ENCODE data around the gene NDUFA3.

Gene NDUFA3

DNA sequence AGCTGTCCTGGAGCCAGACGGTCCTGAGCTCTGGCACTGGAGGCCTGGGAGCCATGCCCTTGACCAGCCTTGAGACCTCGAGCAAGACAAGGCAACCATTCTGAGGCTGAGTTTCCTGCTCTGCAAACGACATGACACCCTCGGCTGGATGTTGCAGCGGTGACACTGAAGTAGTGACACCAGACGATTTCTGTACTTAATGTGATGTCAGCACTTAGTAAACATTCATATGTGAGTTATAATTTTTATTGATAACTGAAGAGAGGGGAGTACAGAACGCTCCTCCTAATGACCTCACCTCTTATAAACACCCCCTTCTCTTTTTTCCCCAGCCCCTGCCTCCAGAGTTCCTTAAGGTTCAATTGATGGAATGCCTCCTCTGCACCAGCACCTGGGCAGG lies 5.8 kb downstream of the NDUFA3 start:
- DNase-seq: no peak

DNA sequence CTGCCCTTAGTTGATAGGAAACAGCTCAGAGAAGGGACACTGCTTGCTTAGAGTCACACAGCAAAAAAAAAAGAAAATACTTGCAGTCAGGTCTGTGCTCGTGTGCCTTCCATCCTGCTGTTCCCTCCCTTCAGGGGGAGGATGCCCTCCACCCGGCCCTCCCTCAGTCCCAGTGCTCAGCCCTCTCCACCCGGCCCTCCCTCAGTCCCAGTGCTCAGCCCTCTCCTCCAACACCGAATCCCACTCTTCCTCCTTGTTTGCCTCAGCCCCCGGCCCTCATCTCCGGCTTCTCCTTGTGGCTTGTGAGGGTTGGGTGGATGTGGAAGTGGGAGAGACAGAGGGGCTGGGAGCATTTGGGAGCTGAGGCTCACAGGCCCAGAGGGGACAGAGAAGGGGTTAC lies 7.0 kb downstream of the NDUFA3 start:
- DNase-seq: no peak

DNA sequence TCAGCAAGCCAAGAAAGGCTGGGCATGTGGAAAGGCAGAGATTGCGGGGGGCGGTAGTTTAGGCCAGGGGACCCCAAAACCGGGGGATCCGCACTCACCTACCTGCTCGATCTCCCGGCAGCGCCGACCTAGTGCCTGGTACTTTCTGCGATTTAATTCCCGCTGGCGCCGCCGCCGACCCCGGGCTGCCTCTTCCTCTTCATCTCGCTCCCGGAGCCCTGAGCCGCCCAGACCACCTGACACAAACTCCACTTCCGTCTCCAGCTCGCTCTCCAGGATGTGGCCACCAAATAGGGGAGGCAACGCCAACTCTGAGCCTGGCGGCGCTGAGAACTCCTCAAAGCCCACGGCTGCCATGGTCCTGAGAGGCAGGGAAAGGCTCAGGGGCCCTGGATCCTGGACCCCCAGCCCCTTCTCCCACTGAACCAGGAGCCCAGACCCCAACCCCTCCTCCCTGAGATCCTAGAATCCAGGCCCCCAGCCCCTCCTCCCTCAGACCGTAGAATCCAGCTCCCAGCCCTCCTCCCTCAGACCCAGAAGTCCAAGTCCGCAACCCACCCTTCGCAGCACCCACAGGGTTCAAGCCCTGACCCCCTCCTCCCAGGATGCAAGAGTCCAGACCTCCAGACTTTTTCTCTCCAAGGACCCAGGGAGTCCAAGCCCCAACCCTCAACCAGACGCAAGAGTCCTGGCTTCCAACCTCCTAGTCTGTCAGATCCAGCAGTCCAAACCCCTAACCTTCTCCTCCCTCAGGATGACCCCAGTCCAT lies 11.9 kb downstream of the NDUFA3 start:
- peak; percentile 74 for DNase-seq

DNA sequence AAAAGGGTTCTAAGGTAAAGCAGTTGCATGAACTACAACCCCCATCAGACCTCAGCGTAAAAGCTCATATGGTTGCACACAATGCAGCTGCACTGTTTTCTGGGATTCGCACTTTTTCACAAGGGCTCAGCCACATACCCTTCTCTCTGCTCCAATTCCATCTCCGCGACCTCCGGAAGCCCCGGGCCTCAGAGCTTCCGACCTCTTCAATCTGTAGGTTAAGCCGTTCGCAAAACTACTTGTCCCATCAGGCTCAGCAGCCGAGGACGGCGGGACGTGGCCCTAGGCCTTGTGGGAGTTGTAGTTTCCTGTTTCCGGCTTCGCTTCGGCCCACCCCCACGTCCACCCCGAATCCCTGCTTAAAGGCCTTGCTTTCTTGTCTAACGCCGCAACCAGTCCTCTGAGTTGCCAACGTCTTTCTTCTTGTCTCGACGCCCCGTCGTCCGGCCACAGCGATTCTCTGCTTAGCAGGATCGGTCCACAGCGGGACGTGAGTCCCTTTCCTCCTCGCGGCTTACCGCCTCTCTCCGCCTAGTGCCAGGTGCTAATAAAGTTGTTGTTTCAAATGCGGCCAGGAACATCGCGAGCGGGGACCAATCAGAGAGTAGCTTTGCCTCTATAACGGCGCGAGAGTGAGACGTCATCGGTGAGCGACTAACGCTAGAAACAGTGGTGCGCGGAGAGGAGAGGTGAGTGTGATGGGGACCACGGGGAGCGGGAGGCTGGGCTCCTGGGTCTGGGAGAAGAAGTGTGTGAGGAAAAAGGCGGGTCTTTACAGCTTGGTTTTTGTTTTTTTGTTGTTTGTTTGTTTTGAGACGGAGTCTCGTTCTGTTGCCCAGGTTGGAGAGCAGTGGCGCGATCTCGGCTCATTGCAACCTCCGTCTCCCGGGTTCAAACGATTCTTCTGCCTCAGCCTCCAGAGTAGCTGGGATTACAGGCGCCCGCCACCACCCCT lies 12.7 kb downstream of the NDUFA3 start, which contains the start of the genes PRPF31 and TFPT:
TSS of gene PRPF31 (plus strand) at position 646 of the 955 bp plus-strand sequence. CDS start 2,525 bp downstream, outside the sequence.
TSS of gene TFPT (minus strand) at position 549 of the 955 bp plus-strand sequence. CDS start at position 161, 388 bp downstream.
- DNase-seq: peak; percentile 97

DNA sequence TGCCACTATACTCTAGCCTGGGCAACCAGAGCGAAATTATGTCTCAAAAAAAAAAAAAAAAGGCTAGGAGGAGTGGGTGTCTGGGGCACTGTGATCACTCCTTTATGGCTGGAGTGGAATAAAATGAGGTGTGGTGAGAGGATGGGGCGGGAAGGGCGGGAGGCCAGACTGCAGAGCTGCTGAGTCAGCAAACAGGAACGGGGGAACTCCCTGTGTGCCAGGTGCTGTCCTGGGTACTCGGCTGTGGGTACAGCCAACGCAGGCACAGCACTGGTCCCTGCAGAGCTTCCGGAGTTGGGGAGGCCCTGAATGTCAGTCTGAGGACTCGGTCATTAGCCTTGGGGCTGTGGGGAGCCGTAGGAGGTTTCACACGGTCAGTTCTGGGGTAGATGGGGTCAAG lies 18.6 kb downstream of the NDUFA3 start:
- no peak for DNase-seq

DNA sequence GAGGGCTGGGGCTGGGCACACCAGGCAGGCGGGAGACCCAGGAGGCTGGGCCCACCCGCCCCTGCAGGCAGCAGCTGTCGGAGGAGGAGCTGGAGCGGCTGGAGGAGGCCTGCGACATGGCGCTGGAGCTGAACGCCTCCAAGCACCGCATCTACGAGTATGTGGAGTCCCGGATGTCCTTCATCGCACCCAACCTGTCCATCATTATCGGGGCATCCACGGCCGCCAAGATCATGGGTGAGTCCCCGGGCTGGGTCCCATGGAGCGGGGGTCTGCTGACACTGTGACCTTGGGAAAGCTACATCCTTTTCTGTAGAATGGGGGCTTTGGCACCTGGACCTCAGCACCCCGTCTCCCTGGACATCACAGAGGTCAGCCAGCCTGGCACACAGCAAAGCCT lies 21.0 kb downstream of the NDUFA3 start:
- no peak for DNase-seq

DNA sequence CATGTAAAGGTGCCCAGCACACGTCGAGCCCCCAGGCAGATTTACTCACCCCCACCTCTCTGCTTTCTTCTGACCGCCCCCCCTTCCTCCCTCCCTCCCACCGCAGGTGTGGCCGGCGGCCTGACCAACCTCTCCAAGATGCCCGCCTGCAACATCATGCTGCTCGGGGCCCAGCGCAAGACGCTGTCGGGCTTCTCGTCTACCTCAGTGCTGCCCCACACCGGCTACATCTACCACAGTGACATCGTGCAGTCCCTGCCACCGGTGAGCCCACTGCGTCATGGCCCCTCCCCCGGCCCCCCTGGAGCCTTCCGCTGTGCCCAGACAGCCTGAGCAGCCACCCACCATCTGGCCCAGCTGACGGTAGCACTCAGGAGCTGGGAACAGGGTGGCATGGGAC lies 21.7 kb downstream of the NDUFA3 start:
- no peak for DNase-seq

DNA sequence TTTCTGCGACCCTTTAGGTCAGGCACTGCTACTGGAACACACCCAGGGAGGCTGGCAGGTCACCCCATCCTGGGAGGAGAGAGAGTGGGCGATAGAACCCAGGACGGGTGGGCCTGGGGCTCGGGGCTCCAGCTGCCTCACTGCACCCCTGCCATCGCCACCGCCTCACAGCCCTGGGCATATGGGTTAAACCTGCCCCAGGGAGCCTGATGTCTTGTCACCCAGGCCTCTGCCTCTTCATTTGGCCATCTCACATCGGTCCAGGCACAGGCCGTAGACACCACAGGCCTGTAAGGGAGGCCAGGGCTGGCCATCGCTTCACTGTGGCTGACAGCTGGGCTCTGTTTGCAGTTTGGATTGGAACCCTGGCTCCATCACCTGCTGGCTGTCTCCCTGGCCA lies 23.1 kb downstream of the NDUFA3 start:
- no peak for DNase-seq

DNA sequence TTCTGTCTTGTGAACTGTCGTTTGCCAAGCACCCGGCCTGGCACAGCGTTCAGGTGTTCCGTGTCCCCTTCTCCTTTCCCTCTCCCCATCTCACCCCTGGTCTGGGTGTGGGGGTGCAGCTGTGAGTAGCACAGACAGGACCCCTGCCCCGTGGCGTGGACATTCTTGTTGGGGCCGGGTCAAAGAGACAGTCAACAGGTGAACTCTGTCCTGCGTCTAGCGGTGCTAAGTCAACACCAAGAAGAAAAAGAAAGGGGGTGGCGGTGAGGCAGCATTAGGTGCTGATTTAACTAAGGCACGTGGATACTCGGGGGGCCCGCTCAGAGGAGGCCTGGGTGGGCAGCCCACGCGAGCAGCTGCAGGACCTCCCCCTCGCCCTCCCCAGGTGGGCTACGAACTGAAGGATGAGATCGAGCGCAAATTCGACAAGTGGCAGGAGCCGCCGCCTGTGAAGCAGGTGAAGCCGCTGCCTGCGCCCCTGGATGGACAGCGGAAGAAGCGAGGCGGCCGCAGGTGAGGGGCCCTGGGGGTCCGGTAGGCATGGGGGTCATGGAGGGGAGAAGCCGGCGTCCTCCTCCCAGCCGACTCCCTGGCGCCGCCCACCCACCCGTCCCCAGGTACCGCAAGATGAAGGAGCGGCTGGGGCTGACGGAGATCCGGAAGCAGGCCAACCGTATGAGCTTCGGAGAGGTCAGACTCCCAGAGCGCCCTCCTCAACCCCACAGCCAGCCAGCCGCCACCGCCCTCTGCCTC lies 25.2 kb downstream of the NDUFA3 start:
- no peak for DNase-seq

DNA sequence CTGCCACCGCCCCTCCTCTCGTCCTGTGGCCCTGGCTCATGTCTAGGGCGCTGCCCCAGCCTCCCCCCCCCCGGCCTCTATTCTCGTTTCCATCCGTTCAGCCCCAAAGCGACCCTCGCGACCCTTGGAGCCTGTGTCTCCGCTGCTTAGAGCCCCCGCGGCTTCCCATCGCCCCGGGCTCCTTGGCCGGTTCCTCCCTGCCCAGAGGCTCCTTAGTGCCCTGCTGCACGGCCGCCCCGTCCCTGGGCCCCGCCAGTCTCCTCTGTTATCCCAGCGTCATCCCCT lies 25.7 kb downstream of the NDUFA3 start:
- no peak for DNase-seq

DNA sequence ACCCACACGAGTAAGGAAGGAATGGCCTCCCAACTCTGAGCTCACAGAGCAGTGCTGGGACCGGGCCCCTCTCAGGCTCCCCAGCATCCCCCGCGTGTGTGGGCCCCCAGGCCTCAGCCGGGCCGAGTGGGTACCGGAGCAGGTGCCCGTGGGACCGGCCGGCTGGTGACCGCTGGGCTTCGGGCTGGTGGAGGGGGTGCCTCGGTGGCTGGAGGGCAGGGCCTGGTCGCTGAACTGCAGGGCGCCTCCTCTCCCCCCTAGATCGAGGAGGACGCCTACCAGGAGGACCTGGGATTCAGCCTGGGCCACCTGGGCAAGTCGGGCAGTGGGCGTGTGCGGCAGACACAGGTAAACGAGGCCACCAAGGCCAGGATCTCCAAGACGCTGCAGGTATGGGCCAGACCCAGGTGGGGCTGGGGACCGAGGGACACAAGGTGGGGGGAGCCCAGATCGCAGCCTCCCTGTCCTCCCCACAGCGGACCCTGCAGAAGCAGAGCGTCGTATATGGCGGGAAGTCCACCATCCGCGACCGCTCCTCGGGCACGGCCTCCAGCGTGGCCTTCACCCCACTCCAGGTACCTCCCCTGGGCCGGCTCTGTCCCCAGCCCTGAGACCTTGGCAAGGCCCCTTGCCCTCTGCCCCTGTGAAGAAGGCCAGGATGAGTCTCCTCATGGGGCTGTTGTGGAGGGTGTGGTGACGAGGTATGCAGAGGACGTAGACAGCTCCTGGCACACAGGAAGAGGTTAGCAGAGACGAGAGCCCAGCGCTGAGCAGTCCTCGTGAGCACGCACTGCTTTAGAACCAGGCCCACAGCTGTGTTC lies 26.4 kb downstream of the NDUFA3 start:
- no peak for DNase-seq

DNA sequence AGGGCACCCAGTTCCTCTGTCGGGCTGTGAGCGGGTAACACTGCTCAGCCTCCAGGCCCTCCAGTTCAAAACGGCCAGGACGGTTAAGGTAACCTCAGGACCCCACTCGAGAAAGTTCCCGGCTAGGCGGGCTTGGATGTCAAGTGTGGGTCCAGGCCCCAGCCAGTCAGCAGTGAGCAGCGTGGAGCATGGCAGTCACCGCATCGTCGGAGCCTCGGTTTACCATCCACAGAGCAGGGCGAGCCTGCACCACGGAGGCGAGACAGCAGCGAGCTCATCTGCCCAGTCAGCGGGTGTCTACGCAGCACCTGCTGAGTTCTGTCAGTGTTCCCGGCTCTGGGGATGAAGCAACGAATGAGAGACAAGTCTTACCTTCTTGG lies 27.0 kb downstream of the NDUFA3 start:
- no peak for DNase-seq

DNA sequence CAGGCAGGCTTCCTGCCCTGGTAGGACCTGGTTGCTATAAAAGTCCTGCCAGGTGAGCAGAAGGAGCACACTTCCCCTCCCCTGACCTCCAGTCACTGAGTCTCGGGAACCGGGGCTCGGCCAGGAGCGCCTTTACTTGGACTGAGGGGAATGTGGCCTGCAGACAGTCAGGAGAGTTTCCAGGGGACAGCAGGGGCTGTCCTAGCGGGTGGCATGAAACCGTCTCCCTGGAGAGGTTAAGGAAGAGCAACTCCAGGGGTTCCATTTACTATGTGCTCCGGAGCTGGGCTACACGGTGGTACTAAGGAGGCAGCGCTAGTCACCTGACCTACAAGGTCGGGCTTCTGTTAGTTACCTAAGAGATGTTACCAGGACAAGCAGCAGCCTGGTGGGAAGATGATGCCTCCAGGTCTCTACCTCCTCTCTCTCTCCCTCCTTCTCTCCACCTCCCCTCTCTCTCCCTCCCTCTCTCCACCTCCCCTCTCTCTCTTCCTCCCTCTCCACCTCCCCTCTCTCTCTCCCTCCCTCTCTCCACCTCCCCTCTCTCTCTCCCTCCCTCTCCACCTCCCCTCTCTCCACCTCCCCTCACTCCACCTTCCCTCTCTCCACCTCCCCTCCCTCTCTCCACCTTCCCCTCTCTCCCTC lies 30.8 kb downstream of the NDUFA3 start:
- DNase-seq: no peak

DNA sequence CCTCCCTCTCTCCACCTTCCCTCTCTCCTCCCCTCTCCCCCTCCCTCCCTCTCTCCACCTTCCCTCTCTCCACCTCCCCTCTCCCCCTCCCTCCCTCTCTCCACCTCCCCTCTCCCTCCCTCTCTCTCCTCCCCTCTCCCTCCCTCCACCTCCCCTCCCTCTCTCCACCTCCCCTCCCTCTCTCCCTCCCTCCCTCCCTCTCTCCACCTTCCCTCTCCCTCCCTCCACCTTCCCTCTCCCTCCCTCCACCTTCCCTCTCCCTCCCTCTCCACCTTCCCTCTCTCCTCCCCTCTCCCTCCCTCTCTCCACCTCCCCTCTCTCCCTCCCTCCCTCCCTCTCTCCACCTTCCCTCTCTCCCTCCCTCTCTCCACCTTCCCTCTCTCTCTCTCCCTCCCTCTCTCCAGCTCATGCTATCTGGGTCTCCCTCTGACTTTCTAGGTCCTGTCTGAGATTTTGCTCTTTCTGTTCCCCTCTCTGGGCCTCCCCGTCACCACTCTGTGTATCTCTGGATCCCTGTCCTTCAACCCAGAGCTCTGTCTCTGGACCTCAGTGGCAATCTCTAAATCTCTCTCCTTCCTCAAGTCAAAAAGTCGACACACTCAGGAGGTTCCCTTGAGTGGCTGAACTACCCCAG lies 31.4 kb downstream of the NDUFA3 start:
- DNase-seq: no peak

DNA sequence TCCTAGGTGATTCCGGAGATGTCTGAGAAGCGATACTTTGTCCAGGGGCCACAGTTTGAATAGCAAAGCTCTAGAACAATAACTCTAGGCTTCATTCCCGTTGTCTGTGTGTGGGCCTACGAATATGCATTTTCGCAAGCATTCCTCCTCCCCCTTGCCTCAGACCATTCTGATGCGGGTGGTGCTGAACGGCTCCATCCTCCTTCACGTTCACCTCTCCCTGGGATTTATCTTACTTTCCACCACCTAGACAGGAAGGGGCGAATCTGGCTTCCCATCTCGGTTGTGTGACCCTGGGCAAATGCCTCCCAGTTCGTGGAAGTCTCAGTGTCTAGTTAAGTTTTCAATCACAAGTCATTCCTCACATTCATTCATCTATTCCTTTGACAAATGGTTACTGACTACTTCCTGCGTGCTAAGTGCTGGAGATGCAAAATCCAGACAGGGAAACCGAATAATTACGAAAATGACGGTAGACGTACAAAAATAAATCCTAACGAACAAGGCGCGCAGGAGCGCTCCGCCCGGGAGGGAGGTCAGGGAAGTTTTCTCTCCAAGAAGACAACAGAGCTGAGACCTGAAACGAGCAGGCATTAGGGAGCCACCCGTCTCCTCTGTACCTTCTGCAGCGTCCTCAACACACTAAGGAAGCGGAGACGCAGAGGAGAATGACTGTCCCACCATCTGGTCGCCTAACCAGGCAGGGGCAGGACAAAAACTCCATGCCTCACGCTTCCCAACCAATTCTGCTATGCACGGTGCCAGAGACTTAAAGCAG lies 33.6 kb downstream of the NDUFA3 start:
- no peak for DNase-seq

DNA sequence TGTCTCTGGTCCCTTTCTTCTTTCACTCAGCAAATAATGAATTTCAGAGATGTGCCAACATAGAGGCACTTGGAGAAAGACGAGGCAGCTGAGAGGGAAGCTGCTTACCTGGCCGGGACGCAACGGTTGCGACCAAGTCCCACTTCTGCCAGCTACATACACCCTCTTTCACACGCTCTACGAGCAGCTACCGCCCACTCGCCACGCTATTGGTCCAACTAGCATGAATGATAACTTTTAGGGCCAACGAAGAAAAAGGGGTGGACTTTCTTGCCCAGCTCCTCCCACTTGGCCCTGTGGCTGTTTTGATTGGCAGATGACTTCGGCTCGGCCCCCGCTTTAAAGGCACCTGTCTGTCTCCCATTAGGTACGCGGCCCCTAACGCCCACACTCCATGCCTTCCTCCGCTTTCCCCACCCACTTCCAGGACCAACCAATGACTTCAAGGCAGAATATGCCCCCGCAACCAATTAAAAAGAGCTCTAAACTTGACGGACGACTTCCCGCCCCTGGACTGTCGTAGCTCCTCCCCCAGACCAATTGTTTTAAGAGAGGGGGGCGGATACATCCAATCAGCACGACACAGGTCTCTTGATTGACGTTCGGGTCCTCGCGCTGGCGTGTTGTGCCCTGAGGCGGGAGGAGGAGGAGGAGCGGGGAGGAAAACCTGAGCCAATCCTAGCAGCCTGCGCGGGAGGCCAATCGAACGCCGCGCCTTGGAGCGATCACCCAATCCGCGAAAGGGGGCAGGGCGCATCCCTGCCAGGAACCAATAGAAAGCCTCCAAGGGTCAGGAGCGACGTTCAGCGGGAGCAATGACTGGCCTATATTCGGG lies 34.4 kb downstream of the NDUFA3 start:
- DNase-seq: peak; percentile 100

DNA sequence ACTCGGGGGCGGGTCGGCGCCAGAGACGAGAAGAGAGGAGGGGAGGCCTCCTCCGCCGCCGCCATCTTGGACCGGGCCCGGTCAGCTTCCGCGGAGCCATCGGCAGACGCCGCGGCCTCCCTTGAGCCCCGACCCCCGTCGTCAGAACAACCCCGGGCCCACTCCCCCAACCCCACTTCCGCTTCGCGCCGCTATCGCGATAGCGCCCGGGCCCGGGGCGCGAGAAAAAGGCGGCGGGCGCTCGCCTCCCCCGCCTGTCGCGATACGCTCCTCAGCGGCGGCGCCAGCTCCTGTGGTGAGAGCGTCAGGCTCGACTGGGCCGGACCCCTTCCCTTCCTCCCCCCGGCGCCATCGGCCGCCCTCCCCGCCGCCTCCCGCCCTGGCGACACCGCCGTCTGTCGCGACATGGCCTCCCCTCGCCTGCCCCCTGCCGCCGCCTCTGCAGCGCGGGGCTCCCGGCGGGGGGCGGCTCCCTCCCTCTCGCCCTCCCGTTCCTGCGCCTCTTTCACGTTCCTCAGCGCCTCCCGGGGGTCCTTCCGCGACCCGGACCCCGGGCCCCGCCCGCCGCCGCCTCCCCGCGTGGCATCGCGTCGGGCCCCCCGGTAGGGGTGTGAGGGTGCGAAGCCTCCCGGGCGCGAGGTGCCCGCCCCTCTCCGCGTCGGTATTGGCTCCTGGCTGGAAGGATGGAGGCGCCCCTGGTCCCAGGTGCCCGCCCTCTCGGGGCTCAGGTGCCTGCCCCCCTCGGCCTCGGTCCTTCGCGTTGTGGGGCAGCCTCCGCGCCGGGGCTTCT lies 35.2 kb downstream of the NDUFA3 start, which contains the start of gene CNOT3:
TSS of gene CNOT3 (plus strand) at position 64 of the 790 bp plus-strand sequence. CDS start 5,217 bp downstream, outside the sequence.
- peak; percentile 44 for DNase-seq

DNA sequence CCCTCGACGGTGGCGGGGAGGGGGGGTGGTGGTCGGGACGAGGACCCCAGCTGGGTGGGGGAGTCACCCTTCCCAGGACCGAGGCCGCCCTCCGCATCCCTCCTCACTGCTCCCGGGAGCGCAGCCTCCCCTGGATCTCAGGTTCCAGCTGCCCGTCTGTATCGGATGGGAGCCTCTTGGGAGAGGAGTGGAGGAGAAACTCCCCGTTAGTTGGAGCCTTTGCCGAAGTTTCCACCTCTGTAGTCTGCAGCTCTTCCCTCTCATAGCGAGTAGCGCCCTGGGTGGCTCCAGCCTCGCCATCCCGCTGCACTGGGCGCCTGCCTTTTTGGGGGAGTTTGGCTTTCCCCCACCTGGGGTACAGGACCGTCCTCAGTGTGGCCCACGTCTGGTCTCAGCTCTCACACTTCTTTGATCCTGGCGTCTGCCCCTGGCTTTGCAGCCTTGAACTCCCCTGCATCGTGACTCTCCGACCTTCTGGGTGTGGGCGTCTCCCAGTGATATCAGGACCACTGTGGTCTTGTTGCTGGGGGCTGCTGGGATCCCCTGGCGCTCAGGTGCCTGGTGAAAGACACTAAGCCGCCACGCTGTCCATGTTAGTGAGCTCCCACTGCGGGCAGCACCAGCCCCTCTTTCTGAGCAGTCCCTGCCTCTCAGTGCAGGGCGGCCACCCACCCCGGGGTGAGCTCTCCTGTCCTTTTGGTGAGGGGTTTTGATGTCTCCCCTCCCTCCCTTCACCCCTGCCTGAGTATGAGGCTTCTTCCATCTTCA lies 36.0 kb downstream of the NDUFA3 start:
- DNase-seq: peak; percentile 17

All from activated CD4-positive, alpha-beta T cell treated with anti-CD3 and anti-CD28 coated beads, Interleukin-10, Interleukin-2, amounts not matched to agents 100 ng/mL and 50 ng/mL, durations not matched to agents 16 hours and 8 hours (primary cell).